Measurements from ENCODE around the gene DNAJC30.

Gene DNAJC30

GRCh38 chr7:73646785-73647724 lies 36.2 kb downstream of the DNAJC30 start:
- no peak for DNase-seq

DNA sequence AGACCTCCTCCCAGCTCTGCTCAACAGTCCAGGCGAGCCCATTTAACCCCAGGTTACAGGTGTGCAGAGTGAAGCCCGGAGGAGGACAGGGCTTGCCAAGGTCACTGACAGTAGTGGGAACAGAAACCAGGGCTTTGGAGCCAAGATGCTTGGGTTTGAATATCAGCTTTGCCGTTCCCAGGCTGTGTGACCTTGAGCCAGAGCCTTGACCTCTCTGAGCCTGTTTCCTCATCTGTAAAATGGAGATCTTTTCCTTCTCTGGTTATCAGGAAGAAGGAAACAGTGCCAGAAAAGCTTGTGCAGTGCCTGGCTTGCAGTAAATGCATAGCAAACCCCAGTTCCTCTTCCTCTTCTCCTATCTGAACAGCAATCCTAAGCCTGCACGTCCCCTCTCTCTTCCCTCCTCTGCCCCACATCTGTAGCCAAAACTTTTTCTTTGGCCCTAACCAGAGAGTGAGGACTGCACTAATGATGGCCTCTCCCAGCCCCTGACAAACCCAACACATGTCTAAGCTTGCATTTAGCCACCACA lies 37.5 kb downstream of the DNAJC30 start:
- no peak for DNase-seq

- no peak for DNase-seq
Measured at GRCh38 chr7:73644688-73645286, 38.5 kb downstream of the DNAJC30 start.

DNA sequence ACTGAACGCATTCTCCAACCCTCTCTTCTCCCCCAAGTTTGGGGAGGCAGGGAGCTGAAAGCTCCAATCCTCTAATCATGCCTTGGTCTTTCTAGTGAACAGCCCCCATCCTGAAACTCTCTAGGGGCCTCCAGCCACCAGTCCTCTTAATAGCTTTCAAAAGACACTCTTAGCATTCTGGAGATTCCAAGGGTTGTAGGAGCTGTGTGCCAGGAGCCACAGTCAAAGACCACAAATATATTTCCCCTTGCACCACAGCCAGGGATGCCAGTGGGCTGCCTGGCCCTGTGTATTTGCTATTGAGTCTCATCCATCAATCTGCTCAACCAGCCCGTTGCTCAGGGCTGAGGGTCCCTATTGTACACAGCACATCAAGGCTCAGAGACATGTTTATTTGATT lies 40.4 kb downstream of the DNAJC30 start:
- no peak for DNase-seq

DNA sequence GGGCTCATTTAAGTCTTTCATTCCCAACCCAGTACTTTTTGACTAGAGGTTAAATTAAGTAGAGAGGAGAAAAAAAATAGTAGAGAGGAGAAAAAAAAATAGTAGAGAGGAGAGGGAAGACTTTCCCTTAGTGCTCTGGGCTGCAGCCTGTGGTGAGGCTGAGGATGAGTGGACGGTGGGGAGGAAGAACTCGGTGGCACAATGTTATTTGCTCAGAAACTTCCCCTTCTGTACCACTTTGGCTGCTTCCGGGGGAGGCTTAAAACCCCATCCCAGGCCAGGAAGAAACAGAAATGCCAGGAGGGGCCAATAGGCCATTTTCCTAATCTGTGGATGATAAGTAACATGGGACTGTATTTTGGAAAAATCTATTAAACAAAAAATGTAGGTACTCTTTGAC lies 44.3 kb downstream of the DNAJC30 start:
- DNase-seq = no peak

GRCh38 chr7:73635428-73636200 lies 47.6 kb downstream of the DNAJC30 start:
- DNase-seq = no peak

- no peak for DNase-seq
Measured at GRCh38 chr7:73633844-73634243, 49.4 kb downstream of the DNAJC30 start.

GRCh38 chr7:73633323-73633722 lies 49.9 kb downstream of the DNAJC30 start:
- no peak for DNase-seq

DNA sequence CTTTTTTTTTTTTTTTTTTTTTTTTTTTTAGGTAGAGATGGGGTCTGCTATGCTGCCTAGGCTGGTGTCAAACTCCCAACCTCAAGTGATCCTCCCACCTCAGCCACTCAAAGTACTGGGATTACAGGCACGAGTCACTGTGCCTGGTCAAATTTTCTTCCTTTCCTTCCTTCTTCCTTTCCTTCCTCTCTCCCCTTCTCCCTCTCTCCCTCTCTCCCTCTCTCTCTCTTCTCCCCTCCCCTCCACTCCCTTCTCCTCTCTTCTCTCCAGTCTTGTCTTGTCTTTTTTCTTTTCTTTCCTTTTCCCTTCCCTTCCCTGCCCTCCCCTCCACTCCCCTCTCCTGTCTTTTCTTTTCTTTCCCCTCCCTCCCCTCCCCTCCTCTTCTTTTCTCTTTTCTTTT lies 51.7 kb downstream of the DNAJC30 start:
- no peak for DNase-seq
